Thymus (tissue), 11 donors: ENCODE results near the gene NOXO1. TPM values are rescaled to one million over a fixed set of nuclear protein-coding genes. Genes with fewer than 3 reads are reported as not detected.
"Not testable (repeated sequence)": the region's sequence is repeated elsewhere in the genome, so short reads cannot be mapped to it uniquely, and the experiment has no call there.

Source experiments
- DNase-seq, 9 donors: peaks; one replicate each; pipeline ENCODE4 v3.0.0-alpha.2; 2013; ENCODE audit warnings: low spot score in 9 of 9, low read depth in 6 of 9, missing footprints in 1 of 9
- H3K27ac ChIP-seq, 2 donors: one replicate each; pipeline ENCODE4 v1.5.1; 2013; ENCODE audit warnings: control low read depth in 1 of 2, low read depth in 1 of 2, low read length in 1 of 2, mild to moderate bottlenecking in 1 of 2, moderate library complexity in 1 of 2
- H3K27me3 ChIP-seq, 2 donors: one replicate each; pipeline ENCODE4 v1.5.1; 2013; ENCODE audit warnings: low read length in 1 of 2; ENCODE audit not compliant: control insufficient read depth in 2 of 2, insufficient read depth in 1 of 2
- H3K36me3 ChIP-seq, 2 donors: one replicate each; pipeline ENCODE4 v1.5.1; 2013; ENCODE audit warnings: low read length in 1 of 2, mild to moderate bottlenecking in 1 of 2, moderate library complexity in 1 of 2; ENCODE audit not compliant: control insufficient read depth in 2 of 2, insufficient read depth in 2 of 2
- H3K4me1 ChIP-seq, 2 donors: one replicate each; pipeline ENCODE4 v1.5.1; 2013; ENCODE audit warnings: low read length in 2 of 2; ENCODE audit not compliant: control insufficient read depth in 2 of 2, insufficient read depth in 2 of 2
- H3K4me3 ChIP-seq, 2 donors: one replicate each; pipeline ENCODE4 v1.5.1; 2013; ENCODE audit warnings: low read length in 2 of 2, control low read depth in 1 of 2, mild to moderate bottlenecking in 1 of 2
- H3K9me3 ChIP-seq, 2 donors: one replicate each; pipeline ENCODE4 v1.5.1; 2013; ENCODE audit warnings: low read length in 1 of 2, mild to moderate bottlenecking in 1 of 2; ENCODE audit not compliant: control insufficient read depth in 2 of 2, insufficient read depth in 1 of 2
- WGBS: extraction: QIAGEN DNeasy Blood & Tissue Kit; methylation state at CpG from one replicate; pipeline ENCODE4 v1.1.7; 2013; 5-methylcytosine and 5-hydroxymethylcytosine counted together
- polyA plus RNA-seq: library from polyadenylated mRNA; stranded (reverse); fragments of 200-250 nt; gene quantifications from one replicate; pipeline ENCODE4 v1.2.3, GENCODE V29; 2013
- total RNA-seq: library from RNA; stranded (reverse); fragments of 120-200 nt; gene quantifications from one replicate; pipeline ENCODE4 v1.2.4, GENCODE V29; 2013
- donor health status: healthy.

The NOXO1 gene
- total and polyA plus RNA-seq, 2 donors = 2.2 to 5.7 TPM

DNA sequence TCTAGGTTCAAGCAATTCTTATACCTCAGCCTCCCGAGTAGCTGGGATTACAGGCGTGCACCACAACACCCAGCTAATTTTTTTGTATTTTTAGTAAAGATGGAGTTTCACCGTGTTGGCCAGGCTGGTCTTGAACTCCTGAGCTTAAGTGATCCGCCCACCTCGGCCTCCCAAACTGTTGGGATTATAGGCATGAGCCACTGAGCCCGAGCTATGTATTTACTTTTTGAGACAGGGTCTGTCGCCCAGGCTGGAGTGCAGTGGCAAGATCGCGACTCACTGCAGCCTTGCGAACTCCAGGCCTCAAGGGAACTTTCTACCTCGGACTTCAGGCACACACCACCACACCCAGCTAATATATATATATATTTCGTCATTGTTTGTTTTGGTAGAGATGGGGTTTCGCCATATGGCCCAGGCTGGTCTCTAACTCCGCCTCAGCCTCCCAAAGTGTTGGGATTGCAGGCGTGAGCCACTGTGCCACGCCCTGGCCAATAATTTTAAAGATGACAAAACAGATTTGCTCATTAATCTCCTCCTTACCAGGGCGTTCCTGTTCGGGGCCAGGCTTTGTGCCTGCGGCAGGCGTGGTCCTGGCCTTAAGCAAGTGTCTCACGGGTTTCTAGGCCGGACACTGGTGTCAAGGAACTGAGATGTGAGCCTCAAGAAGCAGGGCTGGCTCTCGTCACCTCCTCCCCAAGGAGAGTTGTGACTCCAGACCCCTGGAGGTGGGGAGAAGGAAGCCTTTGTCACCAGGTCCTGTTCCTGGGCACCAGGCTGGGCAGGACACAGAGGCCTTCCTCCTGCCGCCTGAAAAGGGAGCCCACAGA is 34.1 kb upstream of the NOXO1 start:
- H3K27me3 ChIP-seq = peaks cover 23 to 37% of the 10 kb centered on the region in 2 donors
- H3K36me3 ChIP-seq = no peaks in the 10 kb centered on the region
- DNase-seq = no peak
- peaks cover 0 to 8% of the 10 kb centered on the region in 2 donors for H3K9me3 ChIP-seq
- H3K4me3 ChIP-seq = no peak overlapping the region
- H3K27ac ChIP-seq = no peak overlapping the region
- WGBS = 96% methylated on average over 24 of the region's 24 CpGs
- peaks cover 2 to 14% of the 10 kb centered on the region in 2 donors for H3K4me1 ChIP-seq

DNA sequence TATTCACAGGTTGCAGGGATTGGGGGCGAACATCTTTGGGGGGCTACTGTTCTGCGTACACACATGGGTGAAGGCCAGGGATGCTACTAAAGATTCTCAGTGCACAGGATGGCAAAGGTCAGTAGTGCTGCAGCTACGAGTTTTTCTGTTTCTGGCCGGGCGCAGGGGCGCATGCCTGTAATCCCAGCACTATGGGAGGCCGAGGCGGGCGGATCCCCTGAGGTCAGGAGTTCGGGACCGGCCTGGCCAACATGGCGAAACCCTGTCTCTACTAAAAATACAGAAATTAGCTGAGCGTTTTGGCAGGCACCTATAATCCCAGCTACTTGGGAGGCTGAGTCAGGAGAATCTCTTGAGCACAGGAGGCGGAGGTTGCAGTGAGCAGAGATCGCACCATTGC is 32.3 kb upstream of the NOXO1 start:
- H3K27ac ChIP-seq = no peak overlapping the region
- no peak for DNase-seq
- peaks cover 7 to 18% of the 10 kb centered on the region in 2 donors for H3K27me3 ChIP-seq
- peaks cover 7 to 13% of the 10 kb centered on the region in 2 donors for H3K4me1 ChIP-seq
- no peaks in the 10 kb centered on the region for H3K36me3 ChIP-seq
- 95% methylated on average over 15 of the region's 15 CpGs for WGBS
- H3K4me3 ChIP-seq = no peak overlapping the region
- H3K9me3 ChIP-seq = peaks cover 0 to 8% of the 10 kb centered on the region in 2 donors

DNA sequence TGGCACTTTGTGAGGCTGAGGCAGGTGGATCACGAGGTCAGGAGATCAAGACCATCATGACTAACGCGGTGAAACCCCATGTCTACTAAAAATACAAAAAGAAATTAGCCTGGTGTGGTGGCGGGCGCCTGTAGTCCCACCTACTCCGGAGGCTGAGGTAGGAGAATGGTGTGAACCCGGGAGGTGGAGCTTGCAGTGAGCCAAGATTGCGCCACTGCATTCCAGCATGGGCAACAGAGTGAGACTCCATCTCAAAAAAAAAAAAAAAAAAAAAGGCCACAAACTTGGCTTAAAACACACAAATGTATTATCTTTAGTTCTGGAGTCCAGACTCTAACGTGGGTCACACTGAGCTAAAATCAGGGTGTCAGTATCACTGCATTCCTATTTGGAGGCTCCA is 30.5 kb upstream of the NOXO1 start:
- not testable (repeated sequence) for DNase-seq, H3K27ac ChIP-seq, H3K36me3 ChIP-seq, H3K4me3 ChIP-seq, H3K27me3 ChIP-seq, H3K9me3 ChIP-seq
- peaks cover 25 to 28% of the 10 kb centered on the region in 2 donors for H3K4me1 ChIP-seq
- 90% methylated on average over 9 of the region's 9 CpGs for WGBS

DNA sequence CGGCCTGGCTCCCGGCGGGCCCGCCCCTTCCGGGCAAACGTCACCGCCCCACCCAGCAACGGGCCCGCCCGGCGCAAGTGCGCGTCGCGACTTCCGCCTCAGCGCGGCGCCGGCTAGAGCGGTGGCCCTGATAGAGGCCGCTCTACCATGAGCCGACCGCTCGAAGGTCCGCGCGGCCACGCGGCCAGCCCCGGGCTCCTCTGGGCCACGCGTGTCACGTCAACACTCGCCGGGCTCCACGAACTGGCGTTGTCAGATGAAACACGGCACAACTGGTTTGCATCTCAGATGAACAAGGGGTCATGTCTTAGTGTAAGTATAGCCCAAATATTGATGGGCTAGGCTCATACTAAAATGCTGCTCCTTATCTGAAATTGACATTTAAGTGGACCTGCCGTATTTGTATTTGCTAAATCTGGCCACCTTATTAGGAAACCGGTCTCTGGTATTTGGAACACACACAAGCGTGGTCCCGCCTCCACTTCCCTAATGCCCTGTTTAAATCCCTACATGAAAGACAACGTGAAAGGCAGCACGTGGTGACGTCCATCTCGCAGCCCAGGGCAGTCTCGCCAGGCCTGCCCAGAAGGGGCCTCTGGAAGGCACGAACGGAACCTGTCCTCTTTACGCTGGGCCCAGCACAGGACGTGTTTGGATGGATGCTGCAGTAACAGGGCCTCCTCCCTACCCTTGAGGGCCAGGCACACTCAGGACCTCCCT is 28.7 kb upstream of the NOXO1 start, which contains the start of gene ZNF598:
Gene ZNF598, minus strand, starts transcription at position 31 of the 720 bp plus-strand sequence.
- Histone ChIP-seq H3K27me3 (no peaks in the 10 kb centered on the region), H3K4me3 (peak within 1 kb of the TSS; percentile 65 to 85), H3K9me3 (peaks cover 0 to 3% of the 10 kb centered on the region in 2 donors), H3K36me3 (peaks cover 0 to 6% of the 10 kb centered on the region in 2 donors), H3K4me1 (peaks cover 26 to 28% of the 10 kb centered on the region in 2 donors), H3K27ac (peak within 1 kb of the TSS; percentile 62 to 84)
- 4% methylated on average over 52 of the region's 52 CpGs for WGBS
- peak in 8 of 9 donors; percentile 60 to 88 (median 72) for DNase-seq

DNA sequence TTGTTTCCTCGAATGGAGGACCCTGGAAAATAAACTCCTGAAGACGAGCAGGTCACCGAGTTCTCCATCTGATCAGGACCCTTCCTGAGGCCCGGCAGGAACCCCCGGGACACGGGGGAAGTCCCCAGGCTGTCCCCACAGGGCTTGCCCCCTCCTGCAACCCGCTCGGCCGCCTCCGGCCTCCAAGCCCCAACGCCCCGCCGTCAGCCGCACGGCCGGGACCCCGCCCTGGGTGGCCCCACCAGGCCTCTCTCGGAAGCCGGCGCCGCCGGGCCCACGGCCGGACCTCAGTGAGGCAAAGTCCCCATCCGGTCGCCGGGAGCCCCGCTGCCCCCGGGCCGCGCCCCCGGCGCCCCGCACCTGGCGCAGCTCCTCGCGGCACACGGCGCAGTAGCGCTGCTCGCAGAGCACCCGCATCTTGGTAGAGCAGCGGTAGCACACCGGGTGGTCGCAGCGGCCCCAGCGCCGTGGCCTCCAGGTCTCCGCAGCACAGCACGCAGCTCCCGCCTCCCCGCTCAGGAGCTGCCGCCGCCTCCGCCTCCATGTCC is 28.0 kb upstream of the NOXO1 start:
- Histone ChIP-seq H3K4me3 (peak overlapping the region; percentile 54 to 85), H3K4me1 (peaks cover 26 to 32% of the 10 kb centered on the region in 2 donors), H3K27me3 (no peaks in the 10 kb centered on the region), H3K9me3 (peaks cover 0 to 7% of the 10 kb centered on the region in 2 donors), H3K27ac (peak overlapping the region; percentile 40 to 80), H3K36me3 (peaks cover 0 to 10% of the 10 kb centered on the region in 2 donors)
- under 1% methylated on average over 55 of the region's 55 CpGs for WGBS
- DNase-seq = no peak

DNA sequence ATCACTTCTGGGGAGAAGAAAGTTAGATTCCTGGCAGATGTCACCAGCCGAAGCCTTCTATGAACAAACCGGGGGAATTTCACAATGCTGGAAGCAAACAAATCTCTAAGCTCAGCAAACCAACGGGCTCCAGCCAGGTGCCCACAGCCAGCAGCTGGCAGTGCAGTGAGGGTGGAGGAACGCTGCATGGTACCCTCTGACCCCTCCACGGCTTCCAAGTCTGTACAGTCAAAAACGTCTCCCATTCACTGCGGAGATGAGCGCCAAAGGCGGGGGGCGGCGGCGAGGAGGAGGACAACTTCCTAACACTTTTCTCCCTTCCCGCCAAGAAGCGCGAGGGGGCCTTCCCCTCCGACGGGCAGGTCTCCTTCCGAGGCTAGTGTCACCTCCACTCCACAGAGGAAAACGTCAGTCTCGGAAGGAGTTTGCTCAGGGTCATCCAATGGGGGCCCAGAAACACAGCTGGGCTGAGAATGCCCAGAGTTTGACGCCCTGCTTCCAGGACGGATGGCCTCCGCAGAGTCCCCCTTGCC is 27.4 kb upstream of the NOXO1 start:
- H3K9me3 ChIP-seq = peaks cover 0 to 13% of the 10 kb centered on the region in 2 donors
- WGBS = 4% methylated on average over 23 of the region's 23 CpGs
- H3K36me3 ChIP-seq = peaks cover 0 to 11% of the 10 kb centered on the region in 2 donors
- no peak for DNase-seq
- H3K27ac ChIP-seq = peak overlapping the region; percentile 40 to 80
- peaks cover 26 to 37% of the 10 kb centered on the region in 2 donors for H3K4me1 ChIP-seq
- H3K27me3 ChIP-seq = no peaks in the 10 kb centered on the region
- H3K4me3 ChIP-seq = peak overlapping the region; percentile 54 to 85

DNA sequence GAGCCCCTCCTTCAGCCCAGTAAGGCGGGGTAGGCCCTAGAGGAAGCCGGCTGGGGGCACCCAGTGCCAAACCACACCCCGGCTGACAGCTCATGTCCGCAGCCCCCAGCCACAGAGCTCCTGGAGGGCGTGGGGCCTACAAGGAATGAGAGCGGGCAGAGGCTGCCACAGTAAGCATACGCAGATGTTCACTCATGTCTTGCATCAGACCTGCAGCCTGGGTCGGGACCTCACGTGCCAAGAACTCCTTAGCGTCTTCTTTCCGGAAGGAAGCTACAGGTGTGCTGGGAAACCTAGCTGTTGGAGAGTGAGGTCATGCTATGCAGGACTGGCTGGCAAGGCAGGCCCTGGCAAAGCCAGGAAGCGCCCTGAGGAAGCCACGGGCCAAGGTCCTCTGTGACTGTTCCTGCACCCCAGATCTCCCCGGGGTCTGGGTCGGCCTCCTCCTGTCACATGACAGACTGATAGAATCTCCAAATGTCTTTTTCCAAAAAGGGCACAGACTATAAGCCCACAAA is 26.8 kb upstream of the NOXO1 start:
- peaks cover 0 to 13% of the 10 kb centered on the region in 2 donors for H3K9me3 ChIP-seq
- no peak for DNase-seq
- H3K36me3 ChIP-seq = peaks cover 4 to 17% of the 10 kb centered on the region in 2 donors
- peaks cover 26 to 40% of the 10 kb centered on the region in 2 donors for H3K4me1 ChIP-seq
- WGBS = 10% methylated on average over 15 of the region's 15 CpGs
- peak overlapping the region in 1 of 2 donors; percentile 80 for H3K27ac ChIP-seq
- H3K4me3 ChIP-seq = peak overlapping the region; percentile 54 to 85
- H3K27me3 ChIP-seq = no peaks in the 10 kb centered on the region

DNA sequence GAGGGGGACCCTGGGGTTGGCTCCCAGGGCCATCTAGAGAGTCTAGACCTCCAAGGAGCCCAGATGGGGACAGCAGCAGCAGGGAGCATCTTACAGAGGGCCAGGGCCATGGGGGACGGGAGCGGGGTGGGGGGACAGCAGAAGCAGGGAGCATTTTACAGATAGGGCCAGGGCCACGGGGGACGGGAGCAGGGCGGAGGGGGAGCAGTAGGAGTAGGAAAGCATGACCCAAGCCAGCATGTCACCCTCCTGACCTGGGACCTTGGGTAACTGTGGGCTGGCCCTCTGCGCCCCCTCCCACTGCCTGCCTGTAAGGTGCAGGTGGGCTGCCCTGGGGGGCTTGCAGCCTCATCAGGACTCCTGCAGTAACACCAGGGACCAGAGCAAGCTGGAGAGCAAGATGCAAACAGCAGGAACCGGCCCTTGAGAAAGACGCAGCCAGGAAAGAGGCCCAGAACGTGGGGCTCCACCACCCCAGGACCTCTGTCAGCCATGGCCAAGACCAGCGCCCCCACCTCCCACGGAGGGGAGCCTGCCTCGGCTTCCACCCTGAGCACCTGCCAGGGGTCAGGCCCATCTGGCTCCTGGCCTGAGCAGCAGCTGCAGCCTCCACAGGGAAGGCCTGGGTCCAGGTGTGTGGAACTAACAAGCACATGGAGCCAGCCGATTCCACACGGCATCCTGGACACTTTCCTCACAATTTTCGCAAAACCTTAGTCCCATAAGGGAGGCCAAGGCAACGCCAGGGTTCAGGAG is 26.0 kb upstream of the NOXO1 start:
- H3K4me3 ChIP-seq = peak overlapping the region in 1 of 2 donors; percentile 5
- peaks cover 0 to 13% of the 10 kb centered on the region in 2 donors for H3K9me3 ChIP-seq
- peak overlapping the region in 1 of 2 donors; percentile 12 for H3K27ac ChIP-seq
- WGBS = 80% methylated on average over 16 of the region's 16 CpGs
- H3K36me3 ChIP-seq = peaks cover 12 to 25% of the 10 kb centered on the region in 2 donors
- peaks cover 26 to 40% of the 10 kb centered on the region in 2 donors for H3K4me1 ChIP-seq
- DNase-seq = no peak
- H3K27me3 ChIP-seq = no peaks in the 10 kb centered on the region
